ENCODE data around the gene ACOXL. TPM values are rescaled to one million over a fixed set of nuclear protein-coding genes. Genes with fewer than 3 reads are reported as not detected.

Gene ACOXL
- total and polyA plus RNA-seq, 2 donors (not counting 3 experiments of a cell fraction or from before 2014, with no cell fraction given): not detected

- BruUV-seq (replicated peaks): no TSS peak
- Histone ChIP-seq H3K9me1 (replicated peaks; ENCODE audit: control insufficient read depth, extremely low read depth, insufficient read depth, low read length) (no peaks in the 10 kb centered on the region), H4K20me1 (replicated peaks; ENCODE audit: control insufficient read depth, extremely low read depth, insufficient read depth, low read length) (no peaks in the 10 kb centered on the region), H2AFZ (ENCODE audit: low read depth, low read length) (no peak overlapping the region), H3K9me3 (replicated peaks; ENCODE audit: control insufficient read depth, insufficient read depth, low read length) (no peaks in the 10 kb centered on the region), H3K36me3 (ENCODE audit: control insufficient read depth in 2 of 2, extremely low read depth in 1 of 2, insufficient read depth in 2 of 2, low read length in 2 of 2) (no peaks in the 10 kb centered on the region), H3K27me3 (ENCODE audit: control insufficient read depth in 2 of 2, insufficient read depth in 2 of 2, low read length in 2 of 2) (peaks cover 0 to 2% of the 10 kb centered on the region in 2 experiments), H3K4me2 (ENCODE audit: insufficient read depth, low read length) (no peak overlapping the region), H3K27ac (ENCODE audit: insufficient read depth, low read depth, low read length) (no peak overlapping the region), H3K9ac (replicated peaks; ENCODE audit: extremely low read depth, insufficient read depth, low read length) (no peak overlapping the region), H3K4me1 (ENCODE audit: control insufficient read depth, extremely low read depth, insufficient read depth, low read length) (no peaks in the 10 kb centered on the region), H3K4me3 (replicated peaks in 1 of 3; ENCODE audit: insufficient read depth in 1 of 3, low read depth in 1 of 3, low read length in 3 of 3) (no peak overlapping the region), H3K79me2 (ENCODE audit: control insufficient read depth, insufficient read depth, low read length) (no peaks in the 10 kb centered on the region)
- DNase-seq (ENCODE audit: low read depth, low spot score) (no peak), FAIRE-seq (no peak)
- dilution Hi-C loops (cut with MboI; ENCODE audit: extremely low pct_ligation_motif_present, low sequenced_read_pairs) (no loop called here), intact Hi-C loops (cut with micrococcal nuclease) (no loop called here)
- TF ChIP-seq MYC (IDR thresholded peaks at IDR 0.05; ENCODE audit: low read depth, low read length): no peak
- no peak for TF ChIP-seq MAX (IDR thresholded peaks at IDR 0.05; ENCODE audit: insufficient read depth, insufficient read length)
- no peak for TF ChIP-seq GATA2 (IDR thresholded peaks at IDR 0.05; ENCODE audit: insufficient read depth, insufficient read length, low read depth, low read length)
- TF ChIP-seq FOS (IDR thresholded peaks at IDR 0.05; ENCODE audit: borderline replicate concordance, insufficient read depth, low read length): no peak
- TF ChIP-seq CTCF (IDR thresholded peaks at IDR 0.05; ENCODE audit: extremely low read depth in 1 of 2, insufficient read depth in 1 of 2, low read depth in 1 of 2, low read length in 2 of 2): no peak
- no peak for TF ChIP-seq EZH2 (IDR thresholded peaks at IDR 0.05; ENCODE audit: borderline replicate concordance, low read depth, low read length, severe bottlenecking)
- TF ChIP-seq POLR2AphosphoS5 (IDR thresholded peaks at IDR 0.05; ENCODE audit: insufficient read depth, low read depth, low read length): no peak
- TF ChIP-seq JUN (IDR thresholded peaks at IDR 0.05; ENCODE audit: borderline replicate concordance, insufficient read depth, insufficient read length, low read depth): no peak
- no peak for TF ChIP-seq POLR2A (IDR thresholded peaks at IDR 0.05; ENCODE audit: low read depth, low read length)
- ChIA-PET CTCF (no interaction called here), POLR2A (no interaction called here)
Measured at GRCh38 chr2:110929528-110929927, 197.2 kb downstream of the ACOXL start.
